HG03469 (cell line): ENCODE data around the gene EXOC6.

Source experiments
- ATAC-seq: cut with Tn5 transposase; IDR thresholded peaks from one replicate; pipeline ENCODE4 v1.9.1; 2021; ENCODE audit warnings: mild to moderate bottlenecking, moderate library complexity, moderate number of reproducible peaks; ENCODE audit not compliant: unreplicated experiment

Gene EXOC6

DNA sequence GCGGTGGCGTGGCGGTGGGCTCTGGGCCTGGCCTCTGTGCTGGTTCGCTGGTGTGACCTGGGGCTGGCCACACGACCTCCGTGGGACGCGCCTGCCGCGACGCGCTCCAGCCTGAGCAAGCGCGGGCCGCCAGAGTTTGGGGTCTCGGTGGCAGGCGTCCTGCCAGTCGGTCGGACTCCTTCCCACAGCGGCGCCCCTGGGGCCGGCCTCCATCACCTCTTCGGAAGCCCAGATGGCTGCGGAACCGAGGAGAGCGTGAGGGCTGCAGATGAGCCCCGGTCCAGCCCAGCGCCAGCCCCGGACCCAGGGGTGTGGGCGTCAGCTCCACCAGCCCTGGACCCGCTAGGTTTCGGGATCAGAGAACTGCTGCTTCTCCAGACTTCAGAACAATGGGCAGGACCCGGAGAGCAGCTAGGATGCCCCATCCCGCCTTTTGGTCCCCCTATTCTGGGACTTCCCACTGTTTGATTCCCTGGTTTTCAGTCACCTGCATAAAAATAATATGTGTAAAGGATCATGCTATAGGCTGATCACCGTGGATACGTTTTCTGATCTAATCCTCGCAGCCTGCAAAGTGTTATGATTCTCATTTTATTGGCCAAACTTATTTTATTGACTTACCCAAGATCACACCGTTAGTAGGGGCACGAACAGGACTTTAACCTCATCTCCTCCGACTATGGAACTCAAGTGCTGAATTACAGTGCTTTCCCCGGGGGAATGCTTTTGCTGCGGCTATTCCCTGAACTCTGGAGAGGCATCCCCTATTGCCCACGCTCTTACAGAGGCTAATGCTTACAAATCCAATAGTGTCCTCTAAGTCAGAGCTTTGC is 215.0 kb downstream of the EXOC6 start:
- no peak for ATAC-seq

DNA sequence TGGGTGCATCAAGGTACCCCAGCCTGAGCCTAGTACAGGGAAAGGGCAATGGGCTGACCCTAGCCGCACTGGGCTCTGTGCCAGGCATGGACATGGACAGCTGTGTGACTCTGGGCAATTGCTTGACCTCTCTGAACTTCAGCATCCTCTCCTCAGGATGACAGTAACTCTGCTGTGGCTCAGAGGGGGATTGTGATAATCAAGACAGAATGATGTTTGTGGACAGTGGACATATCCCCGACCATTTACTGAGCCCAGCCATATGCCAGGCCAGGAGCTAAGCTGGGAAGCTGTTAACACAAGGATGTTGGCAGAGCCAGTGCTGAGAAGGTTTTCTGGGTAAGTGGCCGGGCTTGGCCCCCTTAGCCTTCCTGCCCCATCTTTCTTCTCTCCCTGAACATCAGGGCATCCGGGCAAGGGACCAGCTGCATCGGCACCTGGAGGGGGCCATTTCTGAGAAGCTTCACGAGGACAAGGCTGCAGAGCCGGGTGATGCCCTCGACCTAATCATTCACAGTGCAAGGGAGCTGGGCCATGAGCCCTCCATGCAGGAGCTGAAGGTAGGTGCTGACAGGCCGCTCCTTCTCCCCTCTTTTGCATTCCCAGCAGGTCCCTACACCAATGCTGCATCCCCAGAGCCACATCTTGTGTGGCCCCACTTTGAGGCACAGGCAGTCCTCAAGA is 215.8 kb downstream of the EXOC6 start:
- ATAC-seq, result no peak

DNA sequence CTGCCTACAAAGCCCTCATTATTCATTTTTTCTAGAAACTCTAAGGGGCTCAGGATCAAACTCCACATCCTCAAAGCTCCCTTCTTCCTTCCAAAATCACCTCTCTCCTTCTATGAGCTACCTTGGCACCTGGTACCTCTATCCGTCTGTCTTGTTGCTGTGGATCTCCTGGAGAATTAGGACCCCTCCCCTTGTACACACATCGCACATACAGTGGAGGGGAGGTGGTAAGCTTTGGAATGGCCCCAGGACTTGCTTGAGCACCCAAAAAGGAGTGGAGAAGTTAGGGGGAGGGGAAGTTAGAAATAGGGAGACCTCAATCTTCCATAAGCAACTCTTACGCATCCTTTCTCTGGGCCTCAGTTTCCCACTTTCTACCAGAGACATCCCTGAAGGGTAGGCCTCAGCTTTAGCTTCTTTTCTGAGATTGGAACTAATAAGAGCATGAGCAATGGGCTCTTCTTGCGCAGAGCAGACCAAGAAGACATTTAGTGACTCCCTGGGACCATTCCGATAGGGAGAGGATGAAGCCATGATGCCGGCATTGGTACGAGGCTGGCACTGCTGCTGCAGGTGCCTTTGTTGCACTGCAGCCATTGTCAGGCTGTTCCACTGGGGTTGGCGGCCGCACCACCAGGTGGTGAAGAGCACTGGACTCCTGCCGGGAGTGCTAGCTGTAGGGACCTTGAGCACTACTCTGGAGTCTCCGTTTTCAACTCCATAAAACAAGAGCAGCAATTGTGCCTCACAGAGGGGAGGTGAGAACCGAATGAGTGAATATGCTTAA is 216.7 kb downstream of the EXOC6 start:
- ATAC-seq, result no peak

DNA sequence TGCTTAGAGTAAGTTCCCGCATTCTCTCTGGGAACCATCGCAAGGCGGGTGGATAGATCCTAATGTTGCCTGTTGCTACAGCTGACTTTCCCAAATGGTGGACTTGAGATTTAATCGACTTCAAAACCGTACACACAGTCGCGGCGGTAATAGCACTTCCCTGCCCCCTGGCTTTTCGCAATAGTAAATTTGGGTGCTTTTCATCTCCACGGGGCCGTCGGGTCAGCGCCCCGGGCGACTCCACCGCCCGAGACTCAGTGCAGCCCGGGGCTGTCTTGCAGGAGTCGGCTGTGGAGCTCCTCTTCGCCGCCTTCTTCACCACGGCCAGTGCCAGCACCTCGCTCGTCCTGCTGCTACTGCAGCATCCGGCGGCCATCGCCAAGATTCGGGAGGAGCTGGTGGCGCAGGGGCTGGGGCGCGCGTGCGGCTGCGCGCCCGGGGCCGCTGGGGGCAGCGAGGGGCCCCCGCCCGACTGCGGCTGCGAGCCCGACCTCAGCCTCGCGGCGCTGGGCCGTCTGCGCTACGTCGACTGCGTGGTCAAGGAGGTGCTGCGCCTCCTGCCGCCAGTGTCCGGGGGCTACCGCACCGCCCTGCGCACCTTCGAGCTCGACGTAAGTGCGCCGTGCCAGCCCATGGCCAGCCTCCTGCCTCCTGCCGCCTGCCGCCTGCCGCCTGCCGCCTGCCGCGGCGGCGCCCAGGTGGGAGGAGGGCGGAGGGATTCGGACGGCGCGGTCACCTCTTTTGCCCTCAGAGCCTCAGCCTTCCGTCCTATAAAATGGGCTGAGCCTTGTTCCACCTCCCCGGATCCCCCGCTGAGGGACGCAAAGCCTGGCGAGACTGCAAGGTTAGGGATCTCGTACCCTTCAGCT is 217.6 kb downstream of the EXOC6 start:
- ATAC-seq, result no peak

DNA sequence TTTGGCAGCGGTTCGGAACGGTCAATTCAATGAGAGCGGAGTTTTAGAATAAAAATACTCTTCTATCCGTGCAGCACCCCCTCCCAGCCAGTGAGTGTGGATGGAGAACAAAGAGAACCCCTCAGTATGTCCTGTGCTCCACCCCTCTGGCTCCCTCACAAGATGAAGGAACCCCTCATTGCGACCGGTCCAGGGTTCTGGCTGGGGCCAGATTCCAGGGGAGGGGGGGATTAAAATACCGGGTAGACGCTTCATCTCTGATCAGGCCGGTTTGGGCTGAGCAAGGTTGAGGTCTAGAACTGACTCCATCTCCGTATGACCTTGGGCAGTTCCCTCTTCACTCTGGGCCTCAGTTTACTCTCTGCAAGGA is 218.2 kb downstream of the EXOC6 start:
- ATAC-seq, result no peak

DNA sequence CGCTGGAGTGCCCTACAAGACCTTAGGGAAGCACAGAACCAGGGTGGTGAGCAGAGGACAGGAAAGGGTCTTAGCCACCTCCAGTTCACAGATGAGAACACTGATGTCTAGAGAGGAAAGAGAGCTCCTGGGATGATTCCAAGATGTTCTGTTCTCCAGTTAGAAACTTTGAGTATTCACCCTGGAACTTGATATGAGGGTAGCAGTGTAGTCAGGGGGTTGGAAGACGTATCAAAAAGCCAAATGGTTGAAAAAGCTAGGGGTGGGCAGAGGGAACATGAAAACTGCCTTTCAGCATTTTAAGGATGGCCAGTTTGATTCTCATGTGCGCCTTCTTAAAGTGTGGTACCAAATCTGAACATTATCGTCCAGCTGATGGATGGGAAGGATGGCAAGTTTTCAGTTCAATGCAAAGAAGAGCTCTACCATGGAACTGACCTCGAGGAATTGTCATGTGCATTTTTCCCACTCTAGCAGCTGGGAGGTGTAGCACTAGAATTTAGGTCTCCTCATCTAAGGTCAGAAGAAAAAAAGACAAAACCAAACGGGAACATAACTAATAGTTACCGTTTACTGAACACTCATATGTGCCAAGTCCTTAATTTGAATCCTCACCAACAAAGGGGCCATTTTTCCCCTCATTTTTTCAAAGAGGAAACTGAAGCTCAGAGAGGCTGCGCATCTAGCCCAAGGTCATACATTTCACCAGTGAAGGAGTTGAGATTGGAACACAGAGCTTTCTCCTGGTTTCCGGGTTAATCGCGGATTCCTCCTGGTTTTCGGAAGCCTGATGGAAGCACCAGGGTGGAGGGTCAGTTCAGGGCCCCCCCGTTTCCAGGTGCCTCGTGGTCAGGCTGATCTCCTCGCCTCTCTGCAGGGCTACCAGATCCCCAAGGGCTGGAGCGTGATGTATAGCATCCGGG is 219.4 kb downstream of the EXOC6 start:
- ATAC-seq, result no peak

DNA sequence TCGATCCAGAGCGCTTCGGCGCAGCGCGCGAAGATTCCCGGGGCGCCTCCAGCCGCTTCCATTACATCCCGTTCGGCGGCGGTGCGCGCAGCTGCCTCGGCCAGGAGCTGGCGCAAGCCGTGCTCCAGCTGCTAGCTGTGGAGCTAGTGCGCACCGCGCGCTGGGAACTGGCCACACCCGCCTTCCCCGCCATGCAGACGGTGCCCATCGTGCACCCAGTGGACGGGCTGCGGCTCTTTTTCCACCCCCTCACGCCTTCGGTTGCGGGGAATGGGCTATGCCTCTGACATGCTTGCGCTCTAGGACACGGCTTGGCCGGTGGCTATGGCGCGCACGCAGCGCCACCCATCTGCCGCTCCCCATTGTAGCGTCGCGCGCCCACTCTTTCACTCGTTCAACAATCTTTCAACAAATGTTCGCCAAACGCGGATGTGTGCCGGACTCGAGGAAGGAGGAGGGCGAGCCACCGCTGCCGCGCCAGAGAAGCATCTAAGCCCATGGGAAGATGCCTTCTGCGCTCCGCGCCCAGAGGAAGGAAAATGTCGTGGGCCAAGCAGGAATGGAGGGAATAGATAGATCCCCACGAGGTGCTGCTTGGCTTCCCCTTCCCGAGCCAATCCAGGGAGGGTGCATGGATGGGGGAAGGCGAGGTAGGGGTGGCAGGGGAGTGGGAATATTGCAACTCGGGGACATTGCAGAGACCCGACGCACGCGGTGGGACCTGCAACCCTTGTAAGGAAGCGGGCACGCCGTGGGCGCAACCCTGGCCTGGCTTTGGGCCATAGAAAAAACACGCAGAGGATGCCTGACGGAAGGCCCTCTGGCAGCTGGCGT is 220.3 kb downstream of the EXOC6 start:
- ATAC-seq, result no peak

DNA sequence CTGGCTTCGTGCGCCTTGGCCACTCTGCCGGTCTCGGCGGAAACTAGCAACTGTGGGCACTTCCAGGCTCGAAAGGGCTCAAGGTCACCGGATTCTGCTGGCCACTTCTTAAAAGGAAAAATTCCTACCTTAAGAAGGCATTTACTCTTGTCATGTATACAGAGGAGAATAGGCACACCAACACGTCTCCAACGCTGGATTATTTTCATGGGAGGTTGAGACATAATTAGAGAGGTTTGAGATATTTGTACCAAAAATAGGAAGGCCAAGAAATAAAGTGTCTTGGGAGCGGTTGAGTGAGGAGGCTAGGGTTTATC is 220.9 kb downstream of the EXOC6 start:
- no peak for ATAC-seq

DNA sequence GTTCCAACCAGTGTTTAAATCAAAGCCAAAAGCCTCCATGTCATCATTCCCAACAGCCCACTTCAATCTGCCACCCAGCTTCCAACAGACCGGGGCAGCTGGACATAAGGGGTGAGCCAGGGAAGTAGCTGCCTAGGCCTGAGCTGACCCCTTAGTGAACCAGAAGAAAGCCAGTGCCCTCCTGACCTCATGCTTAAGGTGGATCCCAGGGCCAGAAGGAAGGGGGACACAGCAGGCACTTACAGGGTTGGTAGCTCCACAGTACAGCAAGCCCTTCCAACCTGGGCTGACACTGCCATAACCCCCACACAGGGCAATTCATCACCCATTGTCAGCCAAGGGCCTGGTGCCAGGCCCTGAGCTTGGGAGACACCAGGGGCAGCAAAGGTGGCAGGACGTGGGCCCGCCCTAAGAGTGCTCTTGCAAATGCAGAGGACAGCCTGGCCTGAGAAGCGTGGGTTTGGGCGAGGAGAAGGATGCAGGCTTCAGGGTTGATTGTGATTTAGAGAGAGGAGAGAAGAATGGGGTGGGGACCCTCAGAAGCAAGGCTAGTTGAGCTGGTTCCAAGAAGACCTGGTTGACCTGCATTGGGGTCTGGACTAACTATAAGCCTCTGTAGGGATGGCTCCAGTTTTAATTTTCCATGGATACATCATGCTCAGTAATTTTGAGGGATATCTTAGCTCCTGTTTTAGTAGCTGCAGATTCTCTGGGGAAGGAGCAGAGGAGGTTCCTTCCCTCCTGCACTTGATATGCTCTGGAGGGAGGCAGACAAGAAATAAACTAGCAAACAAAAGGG is 222.3 kb downstream of the EXOC6 start:
- no peak for ATAC-seq

DNA sequence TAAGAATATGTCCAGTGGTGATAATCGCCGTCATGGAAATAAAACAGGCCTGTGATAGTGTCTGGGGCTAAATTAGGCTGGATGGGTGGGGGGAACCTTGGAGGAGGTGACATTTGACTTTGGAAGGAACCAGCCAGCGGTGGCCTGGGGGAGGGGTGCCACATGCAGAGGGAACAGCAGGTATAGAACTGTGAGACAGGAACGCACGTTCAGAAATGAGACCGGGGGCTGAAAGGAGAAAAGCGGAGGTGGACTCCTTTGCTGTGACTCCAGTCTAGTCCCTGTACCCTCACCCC is 222.8 kb downstream of the EXOC6 start:
- ATAC-seq, result no peak

DNA sequence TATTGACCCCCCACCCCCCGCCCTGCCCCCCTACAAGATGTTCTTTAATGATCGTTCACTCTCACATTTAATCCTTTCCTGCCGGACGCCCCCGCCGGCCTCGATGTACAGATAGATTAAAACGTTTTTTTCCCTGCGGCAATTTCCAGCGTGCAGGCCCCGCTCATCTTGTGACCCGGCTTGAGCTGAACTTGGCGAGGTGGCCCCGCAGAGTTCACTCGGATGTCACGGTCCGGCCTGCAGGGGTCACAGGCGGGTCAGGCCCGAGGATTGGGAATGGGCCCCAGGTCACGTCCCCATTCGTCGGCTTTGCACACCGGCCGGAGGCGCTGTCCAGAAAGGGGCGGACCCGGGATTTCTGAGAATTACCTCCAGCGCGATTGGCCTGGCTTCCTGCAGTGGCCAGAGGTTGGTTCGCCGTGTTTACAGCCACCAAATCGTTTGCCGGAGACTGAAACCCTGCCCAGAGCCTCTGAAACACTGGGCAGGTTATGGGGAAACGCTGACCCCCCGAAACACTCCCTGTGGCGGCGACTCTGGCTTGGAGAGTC is 223.4 kb downstream of the EXOC6 start:
- ATAC-seq, result no peak

DNA sequence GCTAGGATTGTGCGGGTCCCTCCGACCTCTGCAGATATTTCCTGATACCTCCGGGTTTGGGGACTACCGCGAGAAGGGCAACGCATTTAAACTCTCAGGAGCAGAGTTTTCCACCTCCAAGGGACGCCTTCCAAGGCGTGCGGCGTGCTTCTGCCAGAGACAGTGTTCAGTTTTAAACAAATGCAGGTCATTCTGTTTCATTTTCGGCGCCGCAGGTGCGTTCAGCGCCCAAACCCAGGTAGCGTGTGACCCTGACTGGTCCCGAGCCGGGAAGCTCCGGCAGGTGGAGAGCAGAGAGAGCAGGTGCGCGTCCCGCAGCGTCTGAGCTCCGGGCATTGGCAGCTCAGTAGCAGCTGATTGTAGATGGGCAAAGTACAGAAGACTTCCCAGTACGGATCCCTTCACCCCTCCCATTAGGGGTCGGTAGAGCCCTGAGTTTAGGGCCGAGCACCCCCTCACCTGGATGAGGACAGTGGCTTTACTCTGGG is 223.9 kb downstream of the EXOC6 start:
- no peak for ATAC-seq

DNA sequence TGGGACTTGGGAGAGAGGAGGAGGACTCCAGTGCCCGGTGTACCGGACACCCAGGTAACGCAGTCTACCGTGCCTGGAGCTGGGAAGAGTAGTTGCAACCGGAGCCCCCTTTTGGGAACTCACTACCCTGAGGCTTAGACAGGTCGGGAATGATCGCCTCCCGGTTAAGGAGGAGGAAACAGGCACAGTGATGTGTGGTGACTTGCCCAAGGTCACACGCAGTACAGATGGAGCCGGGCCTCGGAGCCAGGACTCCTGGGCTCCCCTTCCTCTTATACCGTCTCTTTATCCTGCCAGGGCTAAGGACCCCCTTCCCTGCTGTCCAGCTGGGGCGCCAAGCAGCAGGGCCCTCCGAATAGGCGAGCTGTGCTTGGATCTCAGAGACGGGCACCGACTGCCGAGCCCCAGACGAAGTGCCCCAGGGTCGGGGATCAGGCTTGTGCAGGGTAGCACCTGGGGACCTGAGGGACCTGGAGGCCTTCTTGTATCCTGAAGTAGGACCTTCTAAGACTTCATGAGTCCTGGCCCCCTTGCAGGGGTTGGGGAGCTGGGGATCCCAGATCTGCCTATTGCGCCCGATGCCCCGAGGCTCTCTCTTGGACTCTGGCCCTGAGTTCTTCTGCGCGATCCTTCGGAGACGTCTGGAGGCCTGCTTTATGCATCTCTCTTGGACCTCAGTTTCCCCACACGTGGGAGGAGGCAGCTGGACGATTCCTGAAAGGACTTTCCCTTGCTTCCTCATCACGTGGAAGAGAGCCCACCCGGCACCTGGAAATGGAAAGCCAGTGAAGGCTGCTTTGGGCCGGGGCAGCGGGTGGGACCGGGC is 224.6 kb downstream of the EXOC6 start:
- no peak for ATAC-seq

DNA sequence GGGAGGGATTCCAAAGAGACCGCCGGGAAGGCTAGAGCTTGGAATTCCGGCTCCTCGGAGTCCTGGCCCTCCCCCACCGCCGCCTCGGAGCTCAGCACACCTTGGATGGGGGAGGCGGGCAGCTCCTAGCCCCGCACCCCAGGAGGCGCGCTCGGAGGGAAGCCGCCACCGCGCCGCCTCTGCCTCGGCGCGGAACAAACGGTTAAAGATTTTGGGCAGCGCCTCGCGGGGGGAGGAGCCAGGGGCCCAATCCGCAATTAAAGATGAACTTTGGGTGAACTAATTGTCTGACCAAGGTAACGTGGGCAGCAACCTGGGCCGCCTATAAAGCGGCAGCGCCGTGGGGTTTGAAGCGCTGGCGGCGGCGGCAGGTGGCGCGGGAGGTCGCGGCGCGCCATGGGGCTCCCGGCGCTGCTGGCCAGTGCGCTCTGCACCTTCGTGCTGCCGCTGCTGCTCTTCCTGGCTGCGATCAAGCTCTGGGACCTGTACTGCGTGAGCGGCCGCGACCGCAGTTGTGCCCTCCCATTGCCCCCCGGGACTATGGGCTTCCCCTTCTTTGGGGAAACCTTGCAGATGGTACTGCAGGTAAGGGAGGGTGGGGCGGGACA is 225.3 kb downstream of the EXOC6 start, which contains the start of gene CYP26A1:
Gene CYP26A1, plus strand, starts transcription at position 355 of the 608 bp plus-strand sequence. Its CDS starts 42 bp downstream, at position 397.
- ATAC-seq, result no peak

DNA sequence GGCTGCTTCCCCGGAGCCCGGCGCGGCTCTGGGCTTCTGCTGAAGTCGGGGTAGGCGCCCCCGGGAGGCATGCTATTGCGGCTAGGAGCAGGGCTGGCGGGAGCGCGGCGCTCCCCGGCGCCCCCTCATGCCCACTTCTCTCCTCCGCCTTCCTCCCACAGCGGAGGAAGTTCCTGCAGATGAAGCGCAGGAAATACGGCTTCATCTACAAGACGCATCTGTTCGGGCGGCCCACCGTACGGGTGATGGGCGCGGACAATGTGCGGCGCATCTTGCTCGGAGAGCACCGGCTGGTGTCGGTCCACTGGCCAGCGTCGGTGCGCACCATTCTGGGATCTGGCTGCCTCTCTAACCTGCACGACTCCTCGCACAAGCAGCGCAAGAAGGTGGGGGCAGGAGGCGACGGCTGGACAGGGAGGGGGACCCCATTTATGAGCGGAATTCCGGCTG is 225.9 kb downstream of the EXOC6 start:
- no peak for ATAC-seq

DNA sequence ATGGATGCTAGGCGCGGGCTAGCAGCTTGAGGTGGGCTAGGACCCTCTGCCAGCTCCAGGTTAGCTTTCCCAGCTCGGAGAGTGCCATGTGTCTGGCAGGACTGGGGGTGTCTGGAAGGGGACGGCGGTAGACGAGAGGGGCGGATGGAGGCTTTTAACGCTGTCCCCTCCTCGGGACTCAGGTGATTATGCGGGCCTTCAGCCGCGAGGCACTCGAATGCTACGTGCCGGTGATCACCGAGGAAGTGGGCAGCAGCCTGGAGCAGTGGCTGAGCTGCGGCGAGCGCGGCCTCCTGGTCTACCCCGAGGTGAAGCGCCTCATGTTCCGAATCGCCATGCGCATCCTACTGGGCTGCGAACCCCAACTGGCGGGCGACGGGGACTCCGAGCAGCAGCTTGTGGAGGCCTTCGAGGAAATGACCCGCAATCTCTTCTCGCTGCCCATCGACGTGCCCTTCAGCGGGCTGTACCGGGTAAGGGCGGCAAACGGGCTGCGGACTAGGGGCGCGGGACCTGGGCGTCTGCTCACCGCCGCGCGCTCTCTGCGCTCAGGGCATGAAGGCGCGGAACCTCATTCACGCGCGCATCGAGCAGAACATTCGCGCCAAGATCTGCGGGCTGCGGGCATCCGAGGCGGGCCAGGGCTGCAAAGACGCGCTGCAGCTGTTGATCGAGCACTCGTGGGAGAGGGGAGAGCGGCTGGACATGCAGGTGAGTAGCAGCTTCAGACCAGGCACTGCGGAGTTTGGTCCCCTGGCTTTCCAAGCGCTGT is 226.5 kb downstream of the EXOC6 start:
- no peak for ATAC-seq
